HCT116 (cell line): ENCODE data around the gene CPA4.

Source experiments
- ATF3 ChIP-seq: IDR thresholded peaks from 2 replicates; pipeline ENCODE4 v1.6.1; 2012
- CTCF ChIP-seq, 3 experiments: fragments of 200-600 bp in 1 of 3; sonication (generic) in 1 of 3; IDR thresholded peaks in 2 of 3; conservative IDR thresholded peaks in 1 of 3; 2 replicates each; pipeline ENCODE4 v1.5.1; 2012 to 2017; ENCODE audit warnings: low read depth in 2 of 3, low read length in 2 of 3, antibody characterized with exemption in 1 of 3, borderline replicate concordance in 1 of 3, control low read depth in 1 of 3, mild to moderate bottlenecking in 1 of 3, mixed read lengths in 1 of 3, mixed run types in 1 of 3, moderate library complexity in 1 of 3; ENCODE audit not compliant: insufficient read depth in 1 of 3
- EGR1 ChIP-seq: IDR thresholded peaks from 2 replicates; pipeline ENCODE4 v1.6.1; 2012; ENCODE audit warnings: low read depth
- EZH2 ChIP-seq: fragments of 200-600 bp; sonication (generic); IDR thresholded peaks from 2 replicates; pipeline ENCODE4 v1.6.1; 2017; ENCODE audit warnings: antibody characterized with exemption, mixed run types
- JUND ChIP-seq: IDR thresholded peaks from 2 replicates; pipeline ENCODE4 v1.6.1; 2012
- POLR2A ChIP-seq: IDR thresholded peaks from 2 replicates; pipeline ENCODE4 v1.7.0; 2011; ENCODE audit warnings: borderline replicate concordance; ENCODE audit not compliant: insufficient read depth, insufficient read length; ENCODE audit errors: extremely low read depth
- POLR2AphosphoS5 ChIP-seq: IDR thresholded peaks from 2 replicates; pipeline ENCODE4 v1.6.1; 2011; ENCODE audit warnings: mild to moderate bottlenecking, low read depth, low read length, moderate library complexity
- REST ChIP-seq: IDR thresholded peaks from 2 replicates; pipeline ENCODE4 v1.6.1; 2012; ENCODE audit warnings: low read depth
- SP1 ChIP-seq: IDR thresholded peaks from 2 replicates; pipeline ENCODE4 v1.6.1; 2012; ENCODE audit warnings: low read depth
- TCF7L2 ChIP-seq: IDR thresholded peaks from 2 replicates; pipeline ENCODE4 v1.7.0; 2011; ENCODE audit warnings: borderline replicate concordance, inconsistent platforms; ENCODE audit not compliant: insufficient read depth, insufficient read length; ENCODE audit errors: extremely low read depth
- YY1 ChIP-seq: IDR thresholded peaks from 2 replicates; pipeline ENCODE4 v1.6.1; 2011; ENCODE audit warnings: low read length, low read depth, moderate library complexity, mild to moderate bottlenecking; ENCODE audit not compliant: insufficient replicate concordance; ENCODE audit errors: extremely low read depth
- ZFX ChIP-seq: fragments of 450-650 bp; IDR thresholded peaks from 2 replicates; pipeline ENCODE4 v1.6.1; 2017
- ZNF274 ChIP-seq: fragments of 200-500 bp; sonication (Bioruptor generic); IDR thresholded peaks from 2 replicates; pipeline ENCODE4 v1.6.1; 2014; ENCODE audit warnings: mild to moderate bottlenecking, low read depth, low read length, inconsistent platforms
- TF ChIP-seq, protein P1 (sequence below): IDR thresholded peaks from 2 replicates; pipeline ENCODE4 v1.6.1; 2012

- TF ChIP-seq POLR2AphosphoS5 = no peak
- TF ChIP-seq CTCF (IDR thresholded peaks at IDR 0.05 in 2 of 3, conservative IDR thresholded peaks at IDR 0.05 in 1 of 3; ENCODE audit: borderline replicate concordance in 1 of 3, insufficient read depth in 1 of 3, low read depth in 2 of 3, low read length in 2 of 3) = no peak
- TF ChIP-seq, protein P1, sequence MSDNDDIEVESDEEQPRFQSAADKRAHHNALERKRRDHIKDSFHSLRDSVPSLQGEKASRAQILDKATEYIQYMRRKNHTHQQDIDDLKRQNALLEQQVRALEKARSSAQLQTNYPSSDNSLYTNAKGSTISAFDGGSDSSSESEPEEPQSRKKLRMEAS = no peak
- TF ChIP-seq EZH2 = no peak
- TF ChIP-seq TCF7L2 = no peak
- TF ChIP-seq REST = no peak
- TF ChIP-seq ZNF274 = no peak
- TF ChIP-seq JUND = no peak
- TF ChIP-seq EGR1 = no peak
- TF ChIP-seq POLR2A = no peak
- no peak for TF ChIP-seq YY1
- no peak for TF ChIP-seq SP1
- no peak for TF ChIP-seq ZFX
- no peak for TF ChIP-seq ATF3
Observed at GRCh38 chr7:130338233-130338632, 45.3 kb downstream of the CPA4 start.
